NOMO-1 treated with dmso at 0.1 percent for 144 hours (cell line): ENCODE data around the gene ZNF787.
"Not testable (repeated sequence)": the region's sequence is repeated elsewhere in the genome, so short reads cannot be mapped to it uniquely, and the experiment has no call there.

Experiments used
- DNase-seq: peaks from one replicate; lab custom pipeline; 2025; ENCODE audit not compliant: unreplicated experiment; lab: John Stamatoyannopoulos, UW

The ZNF787 gene

DNA sequence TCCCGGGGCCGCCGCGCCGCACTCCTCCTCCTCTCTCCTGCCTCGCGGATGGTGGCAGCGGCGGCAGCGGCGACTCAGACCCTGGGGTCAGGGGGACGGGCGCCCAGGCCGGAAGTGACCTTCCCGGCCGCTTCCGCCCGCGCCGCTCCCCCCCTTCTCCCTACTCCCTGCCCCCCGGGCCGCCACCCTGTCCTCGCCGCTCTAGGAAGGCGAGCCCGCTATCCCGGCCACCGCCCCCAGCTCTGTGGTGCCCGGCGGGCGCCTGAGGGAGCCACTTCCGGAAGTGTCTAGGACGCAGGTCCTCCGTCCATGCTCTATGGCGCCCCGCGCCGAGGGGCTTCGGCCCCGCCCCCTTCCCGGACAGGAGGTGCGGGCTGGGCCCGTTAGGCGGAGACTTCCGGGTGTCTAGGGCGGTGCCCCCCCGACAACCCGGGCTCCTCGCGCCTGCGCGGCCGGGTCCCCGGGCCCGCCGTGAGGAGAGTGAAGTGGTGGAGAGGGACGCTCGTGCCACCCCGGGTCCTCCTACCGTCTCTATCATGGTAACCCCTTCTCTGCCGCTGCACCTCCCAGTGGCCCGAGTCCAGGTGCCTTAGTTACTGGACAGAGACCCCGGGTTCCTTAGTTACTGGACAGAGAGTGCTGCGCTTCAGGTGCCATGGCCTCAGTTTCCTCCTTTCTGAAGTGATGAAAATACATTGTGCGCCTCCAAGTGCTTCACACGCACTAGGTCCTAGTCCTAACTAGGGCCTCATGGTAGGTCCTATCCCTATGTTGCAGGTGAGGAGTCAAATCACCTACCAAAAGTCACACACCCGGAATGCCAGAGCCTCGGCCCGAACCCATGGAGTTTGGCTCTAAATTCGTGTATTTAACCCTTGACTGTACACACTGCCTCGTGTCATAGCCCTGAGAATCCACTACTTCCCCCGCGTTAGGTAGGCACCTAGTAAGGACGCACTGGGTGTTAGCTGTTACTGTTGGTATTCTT is at the start of gene ZNF787:
ZNF787 (minus strand) TSS at position 116 of the 988 bp plus-strand sequence. CDS start 18,078 bp downstream, outside the sequence.
- peak; percentile 87 for DNase-seq

DNA sequence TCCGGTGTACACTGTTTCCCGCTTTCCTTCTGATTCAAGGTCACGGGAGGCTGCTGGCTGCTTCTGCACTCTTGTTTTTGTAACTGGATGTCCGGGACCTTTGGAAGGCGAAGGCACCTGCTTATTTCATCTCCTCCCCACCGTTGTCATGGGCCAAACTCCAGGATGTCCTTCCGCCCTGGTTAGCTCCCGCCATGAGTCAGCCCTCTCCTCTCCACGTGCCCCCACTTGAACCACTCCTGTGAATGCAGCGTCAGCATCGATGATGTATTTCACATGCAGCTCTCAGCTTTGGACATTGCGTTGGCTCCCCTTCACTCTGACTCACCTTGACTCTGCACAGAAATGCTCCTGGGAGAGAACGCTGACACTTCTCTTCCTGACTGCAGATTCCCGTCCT is 49.2 kb upstream of the ZNF787 start:
- no peak for DNase-seq

DNA sequence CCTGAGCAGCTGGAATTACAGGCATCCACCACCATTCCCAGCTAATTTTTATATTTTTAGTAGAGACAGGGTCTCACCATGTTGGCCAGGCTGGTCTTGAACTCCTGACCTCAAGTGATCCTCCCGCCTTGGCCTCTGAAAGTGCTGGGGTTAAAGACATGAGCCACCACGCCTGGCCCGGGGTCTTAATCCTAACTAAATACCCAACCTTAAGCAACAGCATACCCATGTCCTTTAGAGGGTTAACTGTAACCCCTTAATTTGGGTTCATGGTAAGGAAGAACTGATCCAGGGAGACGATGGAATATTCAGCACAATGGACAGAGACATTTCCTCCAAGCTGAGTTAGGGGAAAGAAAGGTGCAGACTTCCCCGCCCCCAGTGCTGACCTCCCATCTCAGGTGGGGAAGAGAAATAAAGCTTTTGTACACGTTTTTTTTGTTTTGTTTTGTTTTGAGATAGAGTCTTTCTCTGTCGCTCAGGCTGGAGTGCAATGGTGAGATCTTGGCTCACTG is 46.0 kb upstream of the ZNF787 start:
- no peak for DNase-seq

DNA sequence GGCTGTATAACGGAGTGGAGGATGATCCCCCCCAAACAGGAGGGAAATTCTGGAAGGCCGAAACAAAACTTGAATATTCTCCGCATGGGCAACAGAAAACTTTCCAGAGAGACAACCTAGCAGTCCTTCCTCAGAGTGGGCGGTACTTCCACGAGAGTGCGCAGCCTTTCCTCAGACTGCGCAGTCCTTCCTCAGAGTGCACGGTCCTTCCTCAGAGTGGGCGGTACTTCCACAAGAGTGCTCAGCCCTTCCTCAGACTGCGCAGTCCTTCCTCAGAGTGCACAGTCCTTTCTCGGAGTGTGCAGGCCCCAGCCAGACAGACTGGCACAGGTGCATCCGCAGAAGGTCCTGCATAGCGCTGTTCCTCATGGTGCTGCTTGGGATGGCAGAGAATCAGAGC is 42.0 kb upstream of the ZNF787 start:
- DNase-seq, result no peak

DNA sequence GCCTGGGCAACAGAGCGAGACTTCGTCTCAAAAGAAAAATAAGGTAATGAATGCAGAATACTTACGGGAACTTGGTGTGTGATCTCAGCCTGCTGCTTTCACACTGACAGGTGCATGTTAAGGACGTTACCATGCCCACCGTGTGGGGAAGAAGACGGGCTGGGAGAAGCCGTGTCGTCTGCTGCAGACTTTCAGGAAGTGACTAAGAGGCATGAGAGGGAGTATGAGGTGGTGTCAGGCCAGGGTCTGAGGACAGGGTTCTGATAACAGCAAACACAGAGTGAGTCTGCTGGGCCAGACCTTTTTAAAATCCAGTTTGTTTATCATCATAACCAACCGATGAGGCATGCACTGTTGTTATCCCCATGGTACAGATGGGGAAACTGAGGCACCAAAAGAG is 41.2 kb upstream of the ZNF787 start:
- DNase-seq, result no peak

DNA sequence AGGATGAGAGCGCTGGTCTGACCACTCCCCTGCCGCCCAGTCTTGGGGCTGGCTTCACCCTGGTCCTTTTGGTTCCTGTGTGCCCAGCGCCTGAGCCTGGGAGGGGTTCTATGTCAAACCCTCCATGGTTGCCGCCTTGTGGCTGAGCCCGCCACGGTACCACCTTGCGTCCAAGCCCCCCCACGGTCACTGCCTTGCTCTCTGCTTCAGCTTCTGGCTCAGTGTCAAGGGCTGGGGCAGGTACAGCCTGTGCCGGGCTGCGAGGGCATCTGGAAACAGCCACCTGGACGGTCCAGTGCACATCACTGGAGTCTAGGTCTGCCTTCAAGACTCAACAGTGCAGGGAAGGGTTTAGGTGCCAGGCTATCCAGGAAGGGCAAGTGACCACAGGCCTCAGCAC is 40.4 kb upstream of the ZNF787 start:
- no peak for DNase-seq

DNA sequence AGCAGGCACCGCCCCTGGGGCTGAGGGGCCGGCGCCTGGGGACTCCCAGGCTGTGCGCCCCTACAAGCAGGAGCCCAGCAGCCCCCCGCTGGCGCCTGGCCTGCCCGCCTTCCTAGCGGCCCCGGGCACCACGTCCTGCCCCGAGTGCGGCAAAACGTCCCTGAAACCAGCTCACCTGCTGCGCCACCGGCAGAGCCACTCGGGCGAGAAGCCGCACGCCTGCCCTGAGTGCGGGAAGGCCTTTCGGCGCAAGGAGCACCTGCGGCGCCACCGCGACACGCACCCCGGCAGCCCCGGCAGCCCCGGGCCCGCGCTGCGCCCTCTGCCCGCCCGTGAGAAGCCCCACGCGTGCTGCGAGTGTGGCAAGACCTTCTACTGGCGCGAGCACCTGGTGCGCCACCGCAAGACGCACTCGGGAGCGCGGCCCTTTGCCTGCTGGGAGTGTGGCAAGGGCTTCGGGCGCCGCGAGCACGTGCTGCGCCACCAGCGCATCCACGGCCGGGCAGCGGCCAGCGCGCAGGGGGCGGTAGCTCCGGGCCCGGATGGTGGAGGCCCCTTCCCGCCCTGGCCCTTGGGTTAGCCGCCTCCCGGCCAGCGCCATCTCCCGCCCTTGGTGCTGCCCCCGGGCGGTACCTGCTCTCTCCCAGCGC is 38.7 kb upstream of the ZNF787 start:
- no peak for DNase-seq

DNA sequence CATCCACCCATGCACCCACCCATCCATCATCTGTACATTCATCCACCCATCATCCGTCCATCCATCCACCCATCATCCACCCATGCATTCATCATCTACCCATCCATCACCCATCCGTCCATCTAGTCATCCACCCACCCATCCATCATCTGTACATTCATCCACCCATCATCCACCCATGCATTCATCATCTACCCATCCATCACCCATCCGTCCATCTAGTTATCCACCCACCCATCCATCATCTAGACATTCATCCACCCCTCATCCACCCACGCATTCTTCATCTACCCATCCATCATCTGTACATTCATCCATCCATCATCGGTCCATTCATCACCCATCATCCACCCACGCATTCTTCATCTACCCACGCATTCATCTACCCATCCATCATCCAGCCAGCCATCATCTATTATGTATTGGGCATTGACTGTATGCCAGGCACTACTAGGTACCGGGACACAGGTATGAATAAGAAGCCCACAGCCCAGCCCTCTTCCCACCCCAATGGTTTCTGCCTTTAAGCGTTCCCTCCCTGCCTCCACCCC is 38.0 kb upstream of the ZNF787 start:
- DNase-seq, result no peak

DNA sequence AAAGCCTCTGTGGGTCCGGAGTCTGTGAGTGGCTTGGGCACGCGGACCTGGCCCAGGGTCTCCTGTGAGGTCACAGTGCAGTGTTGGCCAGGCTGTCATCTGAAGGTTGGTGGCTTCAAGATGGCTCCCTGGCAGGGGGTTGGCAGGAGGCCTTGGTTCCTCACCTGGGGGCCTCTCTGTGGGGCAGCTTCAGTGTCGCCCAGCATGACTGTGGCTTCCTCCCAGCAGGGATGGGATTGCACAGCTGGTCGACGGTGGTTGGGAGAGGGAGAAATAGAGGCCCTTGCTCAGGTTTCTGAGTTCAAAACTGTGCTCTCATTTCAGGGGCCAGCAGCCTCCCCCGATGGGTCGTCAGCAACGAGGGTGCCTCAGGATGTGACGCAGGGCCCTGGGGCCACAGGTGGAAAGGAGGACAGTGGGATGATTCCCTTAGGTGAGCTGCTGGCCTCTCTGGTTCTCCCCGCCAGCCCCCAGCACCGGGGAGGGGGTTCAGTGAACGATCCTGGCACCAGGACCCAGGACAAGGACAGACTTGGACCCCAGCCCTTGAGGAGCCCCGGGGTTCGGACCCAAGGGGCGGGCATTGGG is 37.2 kb upstream of the ZNF787 start:
- no peak for DNase-seq

DNA sequence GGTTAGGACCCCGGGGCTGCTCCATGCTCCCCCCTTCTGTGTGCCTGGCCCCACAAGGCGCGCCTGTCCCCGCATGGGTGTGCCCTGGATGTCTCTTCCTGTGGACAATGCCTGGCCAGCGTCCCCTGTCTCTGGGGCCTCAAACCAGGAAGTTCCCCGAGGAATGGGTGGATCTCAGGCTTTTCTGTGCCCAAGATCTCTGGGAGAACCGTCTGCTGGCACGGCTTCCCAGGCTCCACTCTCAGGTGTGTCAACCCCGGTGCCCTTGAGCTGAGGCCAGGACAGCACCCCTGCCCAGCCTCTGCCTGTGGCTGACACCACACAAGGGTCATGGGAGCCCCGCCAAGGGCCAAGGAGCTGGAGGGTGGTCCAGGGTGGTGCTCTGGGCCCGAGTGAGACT is 35.7 kb upstream of the ZNF787 start:
- DNase-seq, result no peak

DNA sequence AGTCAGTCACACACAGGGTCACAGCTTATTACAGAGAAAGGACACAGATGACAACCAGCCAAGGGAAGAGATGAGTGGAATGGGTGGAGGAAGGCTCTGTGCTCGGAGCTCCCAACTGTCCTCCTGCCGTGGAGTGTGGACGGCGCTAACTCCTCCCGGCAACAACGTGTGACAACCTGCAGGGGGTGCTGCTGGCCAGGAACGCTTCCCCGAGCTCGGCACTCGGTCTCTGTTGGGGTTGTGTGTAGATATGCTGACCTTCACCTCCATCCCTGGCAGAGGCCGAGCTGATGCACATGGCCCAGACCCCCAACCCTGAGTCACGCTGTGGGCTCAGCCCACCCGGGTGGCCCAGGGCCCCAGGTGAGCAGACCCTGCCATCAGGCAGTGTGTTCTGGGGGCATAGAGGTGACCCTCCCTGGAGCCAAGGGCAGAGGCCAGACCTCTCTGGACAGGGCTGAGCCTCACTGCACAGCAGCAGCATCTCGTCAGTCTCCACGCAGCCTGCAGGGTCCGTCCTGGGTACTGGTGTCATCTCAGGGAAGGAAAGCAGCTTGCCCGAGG is 34.1 kb upstream of the ZNF787 start:
- no peak for DNase-seq

DNA sequence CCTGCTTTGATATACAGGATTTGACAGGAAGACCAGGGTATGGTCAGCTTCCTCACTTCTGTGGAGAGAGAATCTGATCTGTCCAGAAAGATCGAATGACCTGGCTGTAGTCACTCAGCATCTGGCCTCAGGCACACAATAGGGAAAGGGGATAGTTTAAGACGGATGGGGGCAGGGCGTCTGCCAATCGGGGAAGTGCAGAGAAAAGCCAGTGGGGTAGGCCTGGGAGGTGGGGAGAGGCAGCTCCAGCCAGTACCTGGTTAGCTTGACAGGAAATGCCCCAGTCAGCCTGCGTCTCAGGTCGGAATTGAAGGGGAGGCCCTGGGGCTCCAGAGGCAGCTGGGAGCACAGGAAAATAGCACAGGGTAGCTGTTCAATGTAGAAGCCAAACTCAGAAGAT is 32.4 kb upstream of the ZNF787 start:
- DNase-seq, result no peak

DNA sequence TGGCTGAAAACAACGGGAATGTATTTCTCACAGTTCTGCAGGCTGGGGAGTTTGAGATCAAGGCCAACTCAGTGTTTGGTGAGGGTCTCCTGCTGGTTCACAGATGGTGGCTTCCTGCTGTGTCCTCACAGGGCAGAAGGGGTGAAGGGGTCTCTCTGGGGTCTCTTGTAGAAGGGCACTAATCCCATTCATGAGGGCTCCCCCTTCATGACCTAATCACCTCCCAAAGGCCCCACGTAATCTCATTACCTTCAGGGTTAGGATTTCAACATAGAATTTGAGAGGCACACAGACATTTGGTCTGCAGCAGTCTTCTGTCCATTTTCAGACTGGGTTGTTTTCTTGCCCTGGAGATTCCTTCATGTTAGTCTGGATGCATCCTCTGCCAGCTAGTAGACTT is 31.5 kb upstream of the ZNF787 start:
- DNase-seq, result no peak

DNA sequence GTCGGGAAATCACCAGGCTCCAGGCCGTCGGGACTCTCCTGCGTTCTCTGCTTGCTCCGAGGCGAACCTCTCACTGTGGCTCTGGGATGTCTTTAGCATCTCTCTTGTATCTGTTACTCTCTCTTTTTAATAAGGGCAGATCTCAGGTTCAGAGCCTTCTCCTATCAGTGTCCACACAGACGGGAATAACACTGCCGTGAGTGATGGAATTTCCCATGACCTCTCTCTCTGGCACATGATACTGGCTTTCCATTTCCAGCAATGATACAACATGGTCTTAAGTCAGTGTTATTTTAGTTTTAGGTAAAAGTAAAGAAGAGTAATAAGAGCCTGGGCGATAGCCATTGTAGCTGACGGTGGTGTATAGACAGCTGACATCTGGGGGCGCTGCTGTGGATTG is 29.3 kb upstream of the ZNF787 start:
- DNase-seq, result no peak

DNA sequence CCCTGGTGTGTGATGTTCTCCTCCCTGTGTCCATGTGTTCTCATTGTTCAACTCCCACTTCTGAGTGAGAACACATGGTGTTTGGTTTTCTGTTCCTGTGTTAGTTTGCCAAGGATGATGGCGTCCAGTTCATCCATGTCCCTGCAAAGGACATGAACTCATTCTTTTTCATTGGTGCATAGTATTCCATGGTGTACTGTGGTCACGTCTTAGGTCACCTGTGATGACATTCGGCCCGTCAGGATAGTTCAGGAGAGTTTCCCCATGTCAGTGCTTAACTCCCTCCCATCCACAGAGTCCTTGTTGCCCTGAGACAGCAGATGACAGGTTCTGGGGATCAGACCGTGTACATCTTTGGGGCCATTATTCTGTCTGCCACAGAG is 28.6 kb upstream of the ZNF787 start:
- no peak for DNase-seq

DNA sequence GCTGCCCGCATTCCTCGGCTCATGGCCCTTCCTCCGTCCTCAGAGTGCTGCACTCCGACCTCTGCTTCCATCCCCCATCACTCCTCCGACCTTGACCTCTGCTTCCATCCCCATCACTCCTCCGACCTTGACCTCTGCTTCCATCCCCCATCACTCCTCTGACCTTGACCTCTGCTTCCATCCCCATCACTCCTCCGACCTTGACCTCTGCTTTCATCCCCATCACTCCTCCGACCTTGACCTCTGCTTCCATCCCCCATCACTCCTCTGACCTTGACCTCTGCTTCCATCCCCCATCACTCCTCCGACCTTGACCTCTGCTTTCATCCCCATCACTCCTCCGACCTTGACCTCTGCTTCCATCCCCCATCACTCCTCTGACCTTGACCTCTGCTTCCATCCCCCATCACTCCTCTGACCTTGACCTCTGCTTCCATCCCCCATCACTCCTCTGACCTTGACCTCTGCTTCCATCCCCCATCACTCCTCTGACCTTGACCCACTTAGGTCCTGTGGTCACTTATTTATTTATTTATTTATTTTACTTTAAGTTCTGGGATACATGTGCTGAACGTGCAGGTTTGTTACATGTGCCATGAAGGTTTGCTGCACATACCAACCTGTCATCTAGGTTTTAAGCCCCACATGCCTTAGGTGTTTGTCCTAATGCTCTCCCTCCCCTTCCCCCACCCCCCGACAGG is 28.0 kb upstream of the ZNF787 start:
- not testable (repeated sequence) for DNase-seq

DNA sequence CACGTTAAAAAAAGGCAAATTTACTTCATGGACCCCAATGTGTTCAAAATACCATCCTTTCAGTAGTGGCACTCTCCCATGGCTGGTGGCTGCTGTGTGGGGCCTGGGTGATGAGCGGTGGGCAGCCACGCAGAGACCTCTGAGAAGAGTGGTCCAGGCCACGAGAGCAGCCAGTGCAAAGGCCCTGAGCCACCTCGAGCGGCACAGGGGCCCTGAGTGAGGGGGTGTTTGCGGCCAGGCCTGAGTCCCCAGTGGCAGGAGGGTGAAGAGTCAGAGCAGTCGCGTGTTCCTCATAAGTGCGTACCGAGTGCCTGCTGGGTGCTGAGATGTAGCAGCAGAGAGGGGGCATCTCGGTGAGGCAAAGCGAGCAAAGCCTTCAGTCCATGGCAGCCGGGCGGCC is 27.0 kb upstream of the ZNF787 start:
- DNase-seq, result no peak

DNA sequence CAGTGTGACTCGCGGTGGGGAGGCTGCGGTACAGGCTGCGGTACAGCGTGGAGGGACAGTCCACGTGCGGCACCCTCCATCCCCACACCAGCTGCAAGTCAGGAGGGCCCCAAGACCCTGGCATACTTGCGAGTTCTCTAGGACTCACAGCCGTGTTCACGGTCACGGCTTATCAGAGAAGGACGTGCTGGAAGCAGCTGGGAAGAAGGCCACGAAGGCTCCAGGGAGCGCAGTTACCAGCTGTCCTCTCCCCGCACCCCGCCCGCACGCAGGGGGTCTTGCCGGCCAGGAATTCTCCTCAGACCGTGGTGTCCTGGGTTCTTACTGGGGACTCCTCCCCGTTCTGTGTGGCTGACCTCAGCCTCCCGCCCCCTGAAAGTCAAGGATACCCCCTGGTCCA is 26.2 kb upstream of the ZNF787 start:
- no peak for DNase-seq

DNA sequence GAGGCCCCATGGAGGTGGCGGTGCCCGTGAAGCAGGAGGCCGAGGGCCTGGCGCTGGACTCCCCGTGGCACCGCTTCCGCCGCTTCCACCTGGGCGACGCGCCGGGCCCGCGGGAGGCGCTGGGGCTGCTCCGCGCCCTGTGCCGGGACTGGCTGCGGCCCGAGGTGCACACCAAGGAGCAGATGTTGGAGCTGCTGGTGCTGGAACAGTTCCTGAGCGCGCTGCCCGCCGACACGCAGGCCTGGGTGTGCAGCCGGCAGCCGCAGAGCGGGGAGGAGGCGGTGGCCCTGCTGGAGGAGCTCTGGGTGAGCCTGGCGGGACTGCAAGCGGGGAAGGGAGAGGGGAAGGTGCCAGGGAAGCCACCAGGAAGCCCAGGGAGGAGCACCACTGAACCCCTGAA is 25.8 kb upstream of the ZNF787 start:
- no peak for DNase-seq

DNA sequence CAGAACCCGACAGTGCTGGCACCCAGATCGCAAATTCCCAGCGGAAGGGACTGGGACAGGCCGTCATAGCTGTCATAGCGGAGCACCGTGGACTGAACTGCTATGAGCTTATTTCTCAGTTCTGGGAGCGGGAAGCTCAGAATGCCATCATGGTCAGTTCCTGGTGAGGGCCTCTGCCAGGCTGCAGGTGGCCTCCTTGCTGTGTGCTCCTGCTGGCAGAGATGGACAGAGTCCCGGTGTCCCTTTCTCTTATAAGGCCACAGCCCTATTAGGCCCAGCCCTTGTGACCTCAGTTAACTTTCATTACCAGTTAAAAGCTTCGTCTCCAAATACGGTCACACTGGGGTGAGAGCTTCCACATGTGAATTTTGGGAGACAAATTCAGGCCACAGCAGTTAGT is 24.6 kb upstream of the ZNF787 start:
- DNase-seq, result no peak

DNA sequence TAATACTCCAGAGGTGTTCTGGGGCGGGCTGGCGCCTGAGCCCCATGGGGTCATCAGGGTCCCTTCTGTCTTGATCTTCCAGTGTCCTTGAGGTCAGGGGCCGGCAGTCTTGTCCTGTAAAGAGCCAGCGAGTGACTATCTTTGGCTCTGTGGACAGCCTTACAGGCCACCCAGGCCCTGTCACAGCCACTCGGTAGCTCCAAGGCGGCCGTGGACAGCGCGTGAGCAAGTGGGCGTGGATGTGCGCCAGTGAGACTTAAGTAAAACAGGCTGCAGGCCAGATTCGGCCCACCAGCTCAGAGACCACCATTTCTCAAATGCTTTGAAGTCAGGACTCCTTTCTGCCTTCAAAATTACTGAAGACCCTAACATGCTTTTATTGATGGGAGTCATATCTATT is 23.7 kb upstream of the ZNF787 start:
- no peak for DNase-seq
